ENCODE results near the gene INPP5D.

DNA sequence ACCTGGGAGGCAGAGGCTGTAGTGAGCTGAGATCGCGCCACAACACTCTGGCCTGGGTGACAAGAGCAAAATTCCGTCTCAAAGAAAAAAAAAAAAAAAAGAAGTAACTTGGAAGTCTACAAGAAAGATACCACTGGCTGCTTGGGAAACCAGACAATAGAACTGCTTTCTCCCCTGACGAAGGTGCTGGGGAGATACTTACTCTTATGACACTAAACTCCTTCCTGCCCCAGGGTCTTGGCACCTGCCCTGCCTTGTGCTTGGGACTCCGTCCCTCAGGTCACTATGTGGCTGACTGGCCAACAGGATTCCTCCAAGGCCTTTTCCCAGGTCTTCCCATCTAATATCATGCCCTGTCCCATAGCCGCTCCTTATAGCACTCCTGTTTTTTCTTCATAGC, 30.7 kb downstream of the INPP5D start:
- TF ChIP-seq, protein P1, sequence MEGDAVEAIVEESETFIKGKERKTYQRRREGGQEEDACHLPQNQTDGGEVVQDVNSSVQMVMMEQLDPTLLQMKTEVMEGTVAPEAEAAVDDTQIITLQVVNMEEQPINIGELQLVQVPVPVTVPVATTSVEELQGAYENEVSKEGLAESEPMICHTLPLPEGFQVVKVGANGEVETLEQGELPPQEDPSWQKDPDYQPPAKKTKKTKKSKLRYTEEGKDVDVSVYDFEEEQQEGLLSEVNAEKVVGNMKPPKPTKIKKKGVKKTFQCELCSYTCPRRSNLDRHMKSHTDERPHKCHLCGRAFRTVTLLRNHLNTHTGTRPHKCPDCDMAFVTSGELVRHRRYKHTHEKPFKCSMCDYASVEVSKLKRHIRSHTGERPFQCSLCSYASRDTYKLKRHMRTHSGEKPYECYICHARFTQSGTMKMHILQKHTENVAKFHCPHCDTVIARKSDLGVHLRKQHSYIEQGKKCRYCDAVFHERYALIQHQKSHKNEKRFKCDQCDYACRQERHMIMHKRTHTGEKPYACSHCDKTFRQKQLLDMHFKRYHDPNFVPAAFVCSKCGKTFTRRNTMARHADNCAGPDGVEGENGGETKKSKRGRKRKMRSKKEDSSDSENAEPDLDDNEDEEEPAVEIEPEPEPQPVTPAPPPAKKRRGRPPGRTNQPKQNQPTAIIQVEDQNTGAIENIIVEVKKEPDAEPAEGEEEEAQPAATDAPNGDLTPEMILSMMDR (IDR thresholded peaks at IDR 0.05; ENCODE audit: low read length) = no peak
- no peak for TF ChIP-seq EZH2 (IDR thresholded peaks at IDR 0.05; ENCODE audit: borderline replicate concordance, low read length)

All from OCI-LY1 (cell line).